Activated naive CD8-positive, alpha-beta T cell treated with anti-CD3 and anti-CD28 coated beads, Interleukin-2, amount 10 ng/mL, durations not matched to agents 7 days and 5 days (primary cell): Measurements from ENCODE around the gene CPM. TPM values are rescaled to one million over a fixed set of nuclear protein-coding genes. Genes with fewer than 3 reads are reported as not detected.

Experiments
- ATAC-seq: fragments of 150-1000 bp; cut with Tn5 transposase; one replicate; pipeline ENCODE4 v1.10.0; 2021; ENCODE audit warnings: low read depth, moderate library complexity
- POLR2A ChIA-PET: fragments of 350-600 bp; sonication (Branson Sonifier 250); formaldehyde crosslinking; loops from one replicate; lab custom pipeline; 2021; ENCODE audit warnings: antibody characterized with exemption; lab: Charles Lee
- DNase-seq: peaks from one replicate; pipeline ENCODE4 v3.0.0; 2021
- H3K27ac Mint-ChIP-seq: one replicate; pipeline ENCODE4 v1.8.0; 2022; ENCODE audit warnings: mild to moderate bottlenecking, mixed read lengths
- H3K27me3 Mint-ChIP-seq: one replicate; pipeline ENCODE4 v1.8.0; 2022; ENCODE audit warnings: mild to moderate bottlenecking, moderate library complexity, mixed read lengths
- H3K36me3 Mint-ChIP-seq: one replicate; pipeline ENCODE4 v1.8.0; 2021; ENCODE audit warnings: mild to moderate bottlenecking, mixed read lengths
- H3K4me1 Mint-ChIP-seq: one replicate; pipeline ENCODE4 v1.8.0; 2021; ENCODE audit warnings: mixed read lengths
- H3K4me3 Mint-ChIP-seq: one replicate; pipeline ENCODE4 v1.8.0; 2022; ENCODE audit warnings: mild to moderate bottlenecking, moderate library complexity, mixed read lengths
- H3K9me3 Mint-ChIP-seq: one replicate; pipeline ENCODE4 v1.8.0; 2021; ENCODE audit warnings: mixed read lengths
- total RNA-seq, 2 experiments: library from RNA; stranded (reverse); gene quantifications; one replicate each; pipeline ENCODE4 v1.2.3, GENCODE V29; 2021

The CPM gene
- total RNA-seq, 2 experiments from 2014 or later = 1.2 to 1.6 TPM

GRCh38 chr12:68911197-68911718, 21.7 kb downstream of the CPM start:
- DNase-seq = no peak
- ATAC-seq = no peak
- H3K9me3 Mint-ChIP-seq = peaks cover 2% of the 10 kb centered on the region
- no peak overlapping the region for H3K4me3 Mint-ChIP-seq
- H3K36me3 Mint-ChIP-seq = no peaks in the 10 kb centered on the region
- no peaks in the 10 kb centered on the region for H3K27me3 Mint-ChIP-seq
- POLR2A ChIA-PET = no interaction called here
- H3K4me1 Mint-ChIP-seq = no peaks in the 10 kb centered on the region
- H3K27ac Mint-ChIP-seq = no peak overlapping the region

- ATAC-seq (no peak), DNase-seq (no peak)
- no peak overlapping the region for H3K27ac Mint-ChIP-seq
- POLR2A ChIA-PET = no interaction called here
- H3K36me3 Mint-ChIP-seq = no peaks in the 10 kb centered on the region
- H3K27me3 Mint-ChIP-seq = no peaks in the 10 kb centered on the region
- H3K4me3 Mint-ChIP-seq = no peak overlapping the region
- H3K4me1 Mint-ChIP-seq = no peaks in the 10 kb centered on the region
- H3K9me3 Mint-ChIP-seq = peaks cover 2% of the 10 kb centered on the region
Measured at GRCh38 chr12:68910128-68910527, 22.8 kb downstream of the CPM start.

GRCh38 chr12:68908076-68908475, 24.9 kb downstream of the CPM start:
- ATAC-seq (no peak), DNase-seq (no peak)
- H3K9me3 Mint-ChIP-seq = peaks cover 2% of the 10 kb centered on the region
- H3K27me3 Mint-ChIP-seq = no peaks in the 10 kb centered on the region
- H3K4me3 Mint-ChIP-seq = no peak overlapping the region
- no peaks in the 10 kb centered on the region for H3K4me1 Mint-ChIP-seq
- no peak overlapping the region for H3K27ac Mint-ChIP-seq
- POLR2A ChIA-PET = no interaction called here
- H3K36me3 Mint-ChIP-seq = no peaks in the 10 kb centered on the region

- peaks cover 10% of the 10 kb centered on the region for H3K27me3 Mint-ChIP-seq
- H3K9me3 Mint-ChIP-seq = peaks cover 2% of the 10 kb centered on the region
- H3K27ac Mint-ChIP-seq = no peak overlapping the region
- H3K4me1 Mint-ChIP-seq = no peaks in the 10 kb centered on the region
- POLR2A ChIA-PET = no interaction called here
- ATAC-seq (no peak), DNase-seq (no peak)
- no peaks in the 10 kb centered on the region for H3K36me3 Mint-ChIP-seq
- no peak overlapping the region for H3K4me3 Mint-ChIP-seq
Measured at GRCh38 chr12:68905733-68906132, 27.2 kb downstream of the CPM start.

- no peak for ATAC-seq
- H3K36me3 Mint-ChIP-seq = no peaks in the 10 kb centered on the region
- DNase-seq = no peak
- no peak overlapping the region for H3K27ac Mint-ChIP-seq
- H3K9me3 Mint-ChIP-seq = peaks cover 2% of the 10 kb centered on the region
- POLR2A ChIA-PET = no interaction called here
- H3K27me3 Mint-ChIP-seq = peaks cover 13% of the 10 kb centered on the region
- no peak overlapping the region for H3K4me3 Mint-ChIP-seq
- no peaks in the 10 kb centered on the region for H3K4me1 Mint-ChIP-seq
Measured at GRCh38 chr12:68904351-68904962, 28.5 kb downstream of the CPM start.

GRCh38 chr12:68903511-68903910, 29.5 kb downstream of the CPM start:
- no peak for ATAC-seq
- Mint-ChIP-seq H3K36me3 (no peaks in the 10 kb centered on the region), H3K27ac (no peak overlapping the region), H3K27me3 (peaks cover 13% of the 10 kb centered on the region), H3K9me3 (no peaks in the 10 kb centered on the region), H3K4me3 (no peak overlapping the region), H3K4me1 (no peaks in the 10 kb centered on the region)
- POLR2A ChIA-PET = no interaction called here
- DNase-seq = no peak

GRCh38 chr12:68901551-68901950, 31.4 kb downstream of the CPM start:
- POLR2A ChIA-PET = no interaction called here
- no peaks in the 10 kb centered on the region for H3K9me3 Mint-ChIP-seq
- no peaks in the 10 kb centered on the region for H3K4me1 Mint-ChIP-seq
- H3K36me3 Mint-ChIP-seq = no peaks in the 10 kb centered on the region
- DNase-seq (no peak), ATAC-seq (no peak)
- no peak overlapping the region for H3K27ac Mint-ChIP-seq
- no peak overlapping the region for H3K4me3 Mint-ChIP-seq
- peaks cover 13% of the 10 kb centered on the region for H3K27me3 Mint-ChIP-seq

GRCh38 chr12:68901145-68901544, 31.8 kb downstream of the CPM start:
- POLR2A ChIA-PET = no interaction called here
- Mint-ChIP-seq H3K27me3 (peaks cover 15% of the 10 kb centered on the region), H3K27ac (no peak overlapping the region), H3K36me3 (no peaks in the 10 kb centered on the region), H3K4me3 (no peak overlapping the region), H3K9me3 (no peaks in the 10 kb centered on the region), H3K4me1 (no peaks in the 10 kb centered on the region)
- DNase-seq = no peak
- no peak for ATAC-seq

- DNase-seq (no peak), ATAC-seq (no peak)
- Mint-ChIP-seq H3K36me3 (no peaks in the 10 kb centered on the region), H3K4me3 (no peak overlapping the region), H3K27ac (no peak overlapping the region), H3K9me3 (no peaks in the 10 kb centered on the region), H3K27me3 (peaks cover 20% of the 10 kb centered on the region), H3K4me1 (no peaks in the 10 kb centered on the region)
- POLR2A ChIA-PET = no interaction called here
Measured at GRCh38 chr12:68900241-68900640, 32.7 kb downstream of the CPM start.

GRCh38 chr12:68899251-68899771, 33.7 kb downstream of the CPM start:
- no peak for DNase-seq
- no peaks in the 10 kb centered on the region for H3K9me3 Mint-ChIP-seq
- H3K27me3 Mint-ChIP-seq = peaks cover 20% of the 10 kb centered on the region
- no peak for ATAC-seq
- H3K4me1 Mint-ChIP-seq = no peaks in the 10 kb centered on the region
- no peaks in the 10 kb centered on the region for H3K36me3 Mint-ChIP-seq
- H3K27ac Mint-ChIP-seq = no peak overlapping the region
- H3K4me3 Mint-ChIP-seq = no peak overlapping the region
- POLR2A ChIA-PET = no interaction called here

- DNase-seq = no peak
- ATAC-seq = no peak
- H3K4me1 Mint-ChIP-seq = peaks cover 1% of the 10 kb centered on the region
- H3K27ac Mint-ChIP-seq = no peak overlapping the region
- H3K9me3 Mint-ChIP-seq = no peaks in the 10 kb centered on the region
- H3K27me3 Mint-ChIP-seq = peaks cover 21% of the 10 kb centered on the region
- POLR2A ChIA-PET = no interaction called here
- no peaks in the 10 kb centered on the region for H3K36me3 Mint-ChIP-seq
- H3K4me3 Mint-ChIP-seq = no peak overlapping the region
Measured at GRCh38 chr12:68896881-68897540, 36.0 kb downstream of the CPM start.

- peaks cover 10% of the 10 kb centered on the region for H3K4me1 Mint-ChIP-seq
- H3K27ac Mint-ChIP-seq = no peak overlapping the region
- ATAC-seq = no peak
- POLR2A ChIA-PET = interaction anchor here (0.7 kb wide), 1 partner anchor 630 kb away, joined by 5 read pairs; no protein-coding TSS in a partner anchor
- no peak for DNase-seq
- no peak overlapping the region for H3K4me3 Mint-ChIP-seq
- H3K36me3 Mint-ChIP-seq = no peaks in the 10 kb centered on the region
- H3K27me3 Mint-ChIP-seq = peaks cover 9% of the 10 kb centered on the region
- H3K9me3 Mint-ChIP-seq = no peaks in the 10 kb centered on the region
Measured at GRCh38 chr12:68894276-68894855, 38.6 kb downstream of the CPM start.

- ATAC-seq (no peak), DNase-seq (no peak)
- Mint-ChIP-seq H3K27ac (no peak overlapping the region), H3K9me3 (no peaks in the 10 kb centered on the region), H3K27me3 (peaks cover 9% of the 10 kb centered on the region), H3K4me1 (peaks cover 10% of the 10 kb centered on the region), H3K4me3 (no peak overlapping the region), H3K36me3 (no peaks in the 10 kb centered on the region)
- POLR2A ChIA-PET = no interaction called here
Measured at GRCh38 chr12:68893741-68894140, 39.2 kb downstream of the CPM start.
